T-cell (primary cell): Measurements from ENCODE around the gene PHF21A. TPM values are rescaled to one million over a fixed set of nuclear protein-coding genes. Genes with fewer than 3 reads are reported as not detected.

ENCODE experiments used
- ATAC-seq, 4 experiments: fragments of 200-7000 bp in 3 of 4; fragments of 150-1000 bp in 1 of 4; cut with Tn5 transposase; replicated peaks in 1 of 4; 1 replicate in 3 of 4; 2 replicates in 1 of 4; pipeline ENCODE4 v1.10.0; 2021; ENCODE audit warnings: moderate library complexity in 3 of 4, mild to moderate bottlenecking in 2 of 4, moderate number of reproducible peaks in 1 of 4
- CTCF ChIA-PET, 2 donors: fragments of 300-600 bp; sonication (Branson Sonifier 250); formaldehyde crosslinking; loops; one replicate each; lab custom pipeline; 2022; ENCODE audit warnings: antibody characterized with exemption in 2 of 2; lab: Charles Lee
- POLR2A ChIA-PET, 2 donors: fragments of 300-600 bp; sonication (Branson Sonifier 250); formaldehyde crosslinking; loops; one replicate each; lab custom pipeline; 2022; ENCODE audit warnings: antibody characterized with exemption in 2 of 2; lab: Charles Lee
- DNase-seq, 35 experiments: peaks; one replicate each; pipeline versions ENCODE4 v3.0.0 to v3.0.0-alpha.2; 2013 to 2023
- H3K27ac ChIP-seq: one replicate; pipeline ENCODE4 v1.5.1; 2013; ENCODE audit warnings: low read length
- H3K27me3 ChIP-seq, 2 experiments: replicated peaks in 1 of 2; 1 replicate in 1 of 2; 2 replicates in 1 of 2; pipeline versions ENCODE4 v1.6.1 to v1.7.0; 2013; ENCODE audit warnings: low read length in 1 of 2, mixed read lengths in 1 of 2; ENCODE audit not compliant: control insufficient read depth in 2 of 2, insufficient read depth in 2 of 2; ENCODE audit errors: extremely low read depth in 1 of 2
- H3K36me3 ChIP-seq, 2 donors: 1 replicate in 1 of 2; 2 replicates in 1 of 2; pipeline versions ENCODE4 v1.6.1 to v1.7.0; 2013; ENCODE audit warnings: low read length in 1 of 2; ENCODE audit not compliant: control insufficient read depth in 2 of 2, insufficient read depth in 1 of 2; ENCODE audit errors: extremely low read depth in 1 of 2
- H3K4me1 ChIP-seq, 2 experiments: 1 replicate in 1 of 2; 2 replicates in 1 of 2; pipeline versions ENCODE4 v1.6.1 to v1.7.0; 2013; ENCODE audit warnings: low read length in 2 of 2, mixed read lengths in 1 of 2; ENCODE audit not compliant: insufficient read depth in 2 of 2, control insufficient read depth in 1 of 2; ENCODE audit errors: extremely low read depth in 1 of 2
- H3K4me3 ChIP-seq, 2 donors: 1 replicate in 1 of 2; 2 replicates in 1 of 2; pipeline versions ENCODE4 v1.5.1 to v1.7.0; 2013; ENCODE audit warnings: mild to moderate bottlenecking in 2 of 2, low read length in 1 of 2, moderate library complexity in 1 of 2; ENCODE audit not compliant: control insufficient read depth in 1 of 2; ENCODE audit errors: extremely low read depth in 1 of 2
- H3K9me3 ChIP-seq: 2 replicates; pipeline ENCODE4 v1.7.0; 2013
- H3K27ac Mint-ChIP-seq, 2 donors: one replicate each; pipeline ENCODE4 v1.8.0; 2020 to 2021; ENCODE audit warnings: mild to moderate bottlenecking in 2 of 2, mixed read lengths in 2 of 2
- H3K27me3 Mint-ChIP-seq, 2 donors: one replicate each; pipeline ENCODE4 v1.8.0; 2021 to 2022; ENCODE audit warnings: mixed read lengths in 2 of 2
- H3K36me3 Mint-ChIP-seq: one replicate; pipeline ENCODE4 v1.8.0; 2021; ENCODE audit warnings: mixed read lengths
- H3K4me1 Mint-ChIP-seq, 3 donors: one replicate each; pipeline ENCODE4 v1.8.0; 2020 to 2022; ENCODE audit warnings: mixed read lengths in 3 of 3, mild to moderate bottlenecking in 1 of 3
- H3K4me3 Mint-ChIP-seq, 3 donors: one replicate each; pipeline ENCODE4 v1.8.0; 2020 to 2022; ENCODE audit warnings: mild to moderate bottlenecking in 3 of 3, mixed read lengths in 3 of 3, moderate library complexity in 3 of 3
- H3K9me3 Mint-ChIP-seq, 3 donors: one replicate each; pipeline ENCODE4 v1.8.0; 2020 to 2022; ENCODE audit warnings: mixed read lengths in 3 of 3
- WGBS: methylation state at CpG from one replicate; pipeline ENCODE4 v1.1.5; 2013; ENCODE audit warnings: missing lambda C conversion rate; ENCODE audit not compliant: insufficient coverage; 5-methylcytosine and 5-hydroxymethylcytosine counted together
- total RNA-seq, 35 experiments: library from RNA in 6 of 35; stranded (reverse) in 6 of 35; fragments of 120-200 nt in 1 of 35; gene quantifications; one replicate each; pipeline versions ENCODE4 v1.2.1 to v1.2.4 and lab custom pipeline; 2013 to 2026

Gene PHF21A
- total RNA-seq, 5 donors from 2014 or later (not counting 1 experiment from before 2014, with no cell fraction given): 45.5 to 82.9 (median 57.4) TPM

DNA sequence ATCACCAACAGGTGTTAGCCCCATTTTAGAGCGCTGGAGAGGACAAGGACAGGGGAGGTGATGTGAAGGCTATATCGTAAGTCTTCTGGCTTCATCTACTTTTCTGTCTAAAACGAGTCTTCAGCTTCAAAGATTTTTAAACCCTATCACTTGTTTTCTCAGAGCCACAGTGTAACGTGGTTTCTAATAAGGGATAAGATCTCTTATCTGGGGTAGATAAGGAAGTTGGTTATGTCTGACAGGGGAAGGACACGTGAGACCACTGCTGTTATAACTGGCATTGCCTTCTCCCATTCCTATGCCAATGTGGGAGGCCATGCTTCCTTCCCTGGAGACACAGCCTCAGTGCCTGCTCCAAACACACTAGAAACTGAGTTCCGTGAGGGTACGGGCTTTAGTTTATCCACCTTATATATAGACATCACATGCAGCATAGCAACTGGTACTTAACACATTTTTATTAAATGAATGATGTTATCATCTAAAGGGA lies 159.5 kb downstream of the PHF21A start:
- no peak for ATAC-seq
- Mint-ChIP-seq H3K4me3 (no peak overlapping the region), H3K27me3 (no peaks in the 10 kb centered on the region), H3K4me1 (peaks cover 0 to 6% (median 2%) of the 10 kb centered on the region in 3 donors), H3K36me3 (peaks cover 29% of the 10 kb centered on the region), H3K9me3 (no peaks in the 10 kb centered on the region), H3K27ac (no peak overlapping the region)
- H3K4me1 ChIP-seq: no peaks in the 10 kb centered on the region
- H3K27me3 ChIP-seq: no peaks in the 10 kb centered on the region
- H3K27ac ChIP-seq: no peak overlapping the region
- H3K9me3 ChIP-seq: no peaks in the 10 kb centered on the region
- 60% methylated on average over 1 of the region's 7 CpGs for WGBS
- H3K36me3 ChIP-seq: peaks cover 0 to 29% of the 10 kb centered on the region in 2 donors
- ChIA-PET POLR2A (no interaction called here), CTCF (interaction anchor here in 1 of 2 donors (0.5 to 0.9 kb wide), 2 partner anchors 10 to 1277 kb away, joined by 3 to 7 read pairs; no protein-coding TSS in a partner anchor)
- H3K4me3 ChIP-seq: no peak overlapping the region
- no peak for DNase-seq

DNA sequence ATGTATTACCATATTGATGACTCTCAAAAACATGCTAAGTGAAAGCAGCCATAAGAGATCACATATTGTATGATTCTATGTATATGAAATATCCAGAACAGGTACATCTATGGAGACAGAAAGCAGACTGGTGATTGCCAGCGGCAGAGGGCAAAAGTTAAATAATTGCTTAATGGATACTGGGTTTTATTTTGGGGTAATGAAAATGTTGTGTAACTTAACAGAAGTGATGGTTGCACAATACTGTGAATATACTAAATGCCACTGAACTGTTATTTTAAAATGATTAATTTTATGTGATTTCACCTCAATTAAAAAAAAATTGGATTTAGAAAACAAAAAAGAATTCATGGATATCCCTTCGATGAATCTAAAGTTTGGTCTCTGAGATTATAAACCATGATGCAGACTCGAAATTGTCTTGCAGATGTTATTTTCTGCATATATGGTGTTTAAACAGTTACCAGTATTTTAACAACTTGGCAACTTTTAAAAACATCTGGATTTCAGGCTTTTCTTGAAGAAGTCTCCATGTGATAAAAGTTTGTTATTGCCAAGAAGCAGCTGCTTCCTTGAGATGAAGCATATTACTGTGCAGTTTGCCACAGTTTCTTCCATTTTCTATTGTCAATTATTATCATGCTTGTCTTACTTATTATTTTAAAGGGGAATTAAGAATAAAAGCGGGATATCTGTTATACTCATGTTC lies 160.7 kb downstream of the PHF21A start:
- DNase-seq: no peak
- Histone ChIP-seq H3K27me3 (no peaks in the 10 kb centered on the region), H3K27ac (no peak overlapping the region), H3K36me3 (peaks cover 0 to 32% of the 10 kb centered on the region in 2 donors), H3K9me3 (no peaks in the 10 kb centered on the region), H3K4me3 (no peak overlapping the region), H3K4me1 (no peaks in the 10 kb centered on the region)
- Mint-ChIP-seq H3K36me3 (peaks cover 38% of the 10 kb centered on the region), H3K4me1 (peaks cover 0 to 6% (median 2%) of the 10 kb centered on the region in 3 donors), H3K27ac (no peak overlapping the region), H3K9me3 (no peaks in the 10 kb centered on the region), H3K27me3 (no peaks in the 10 kb centered on the region), H3K4me3 (no peak overlapping the region)
- POLR2A ChIA-PET: no interaction called here
- WGBS: no CpG with 5 or more reads among the region's 4 CpGs
- CTCF ChIA-PET: interaction anchor here in 1 of 2 donors (0.9 kb wide), 1 partner anchor 9 kb away, joined by 7 read pairs; no protein-coding TSS in a partner anchor
- no peak for ATAC-seq

DNA sequence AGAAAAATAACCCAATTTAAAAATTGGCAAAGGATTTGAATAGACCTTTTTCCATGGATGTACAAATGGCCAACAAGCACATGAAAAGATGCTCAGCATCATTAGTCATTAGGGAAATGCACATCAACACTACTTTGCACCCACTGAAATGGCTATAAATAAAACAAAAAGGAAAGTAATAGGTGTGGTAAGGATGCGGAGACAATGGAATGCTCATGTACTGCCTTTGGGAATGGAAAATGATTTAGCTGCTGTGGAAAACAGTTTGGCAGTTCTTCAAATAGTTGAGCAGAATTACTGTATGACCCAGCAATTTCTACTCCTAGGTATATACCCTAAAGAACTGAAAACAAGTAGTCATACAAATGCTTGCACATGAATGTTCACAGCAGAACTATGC lies 161.4 kb downstream of the PHF21A start:
- no peaks in the 10 kb centered on the region for H3K9me3 ChIP-seq
- CTCF ChIA-PET: interaction anchor here (0.6 to 1.5 kb wide), 2 partner anchors 46 to 1495 kb away, joined by 4 to 5 read pairs; no protein-coding TSS in a partner anchor
- Mint-ChIP-seq H3K27ac (no peak overlapping the region), H3K4me3 (no peak overlapping the region), H3K27me3 (no peaks in the 10 kb centered on the region), H3K9me3 (no peaks in the 10 kb centered on the region), H3K36me3 (peaks cover 45% of the 10 kb centered on the region), H3K4me1 (peaks cover 0 to 6% (median 2%) of the 10 kb centered on the region in 3 donors)
- ATAC-seq (no peak), DNase-seq (no peak)
- no peak overlapping the region for H3K27ac ChIP-seq
- no peaks in the 10 kb centered on the region for H3K27me3 ChIP-seq
- peaks cover 0 to 28% of the 10 kb centered on the region in 2 donors for H3K36me3 ChIP-seq
- POLR2A ChIA-PET: interaction anchor here in 1 of 2 donors (0.6 kb wide), 1 partner anchor 13 kb away, joined by 3 read pairs; no protein-coding TSS in a partner anchor
- no CpG with 5 or more reads among the region's 1 CpG for WGBS
- no peak overlapping the region for H3K4me3 ChIP-seq
- no peaks in the 10 kb centered on the region for H3K4me1 ChIP-seq

DNA sequence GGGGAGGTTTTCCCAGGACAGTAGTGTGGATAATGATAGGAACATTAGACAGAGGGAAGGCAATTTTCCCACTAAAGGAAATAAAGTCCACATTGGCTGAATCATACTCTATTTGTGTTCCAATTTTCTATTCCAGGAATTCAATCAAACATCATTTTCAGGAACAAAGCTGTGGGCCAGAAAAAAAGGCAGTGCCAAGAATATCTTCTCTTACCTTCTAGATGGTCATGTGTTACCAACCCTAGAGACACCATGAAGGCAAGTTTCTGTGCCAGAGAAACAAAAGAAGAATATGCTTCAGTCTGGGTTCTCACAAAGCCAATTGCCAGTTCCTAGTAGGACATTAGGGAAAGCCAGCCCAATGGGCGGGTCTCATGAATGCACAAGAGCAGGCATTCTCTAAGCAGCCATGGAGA lies 171.3 kb downstream of the PHF21A start:
- ATAC-seq (no peak), DNase-seq (no peak)
- Mint-ChIP-seq H3K27ac (no peak overlapping the region), H3K27me3 (no peaks in the 10 kb centered on the region), H3K36me3 (peaks cover 62% of the 10 kb centered on the region), H3K4me1 (no peaks in the 10 kb centered on the region), H3K4me3 (no peak overlapping the region), H3K9me3 (no peaks in the 10 kb centered on the region)
- Histone ChIP-seq H3K27me3 (no peaks in the 10 kb centered on the region), H3K9me3 (no peaks in the 10 kb centered on the region), H3K4me1 (no peaks in the 10 kb centered on the region), H3K36me3 (peaks cover 5 to 77% of the 10 kb centered on the region in 2 donors), H3K4me3 (no peak overlapping the region), H3K27ac (no peak overlapping the region)
- POLR2A ChIA-PET: no interaction called here
- CTCF ChIA-PET: interaction anchor here (0.7 to 1.6 kb wide), 2 partner anchors 15 to 19 kb away, joined by 3 to 10 read pairs; no protein-coding TSS in a partner anchor
- WGBS: 100% methylated on average over 1 of the region's 1 CpG

DNA sequence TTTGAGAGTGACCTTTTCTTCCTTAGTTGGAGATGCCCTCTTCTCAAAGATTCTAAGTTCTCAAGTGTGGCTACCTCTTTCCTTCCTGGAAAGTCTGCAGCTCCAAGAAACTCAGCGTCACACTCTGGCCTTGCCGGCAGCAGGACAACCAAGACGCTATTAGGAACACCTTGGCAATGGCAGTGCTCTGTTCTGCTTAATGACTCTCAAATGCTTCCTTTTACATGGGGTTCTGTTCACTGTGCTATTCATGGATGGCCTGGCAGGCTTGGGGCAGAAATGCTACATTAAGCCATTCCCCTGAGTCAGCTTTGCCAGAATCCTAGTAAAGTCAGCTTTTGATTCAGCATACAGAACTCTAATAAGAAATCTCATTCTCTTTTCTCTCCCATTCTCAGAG lies 172.9 kb downstream of the PHF21A start:
- no peaks in the 10 kb centered on the region for H3K9me3 ChIP-seq
- WGBS: 100% methylated on average over 3 of the region's 3 CpGs
- H3K36me3 ChIP-seq: peaks cover 5 to 88% of the 10 kb centered on the region in 2 donors
- no peak overlapping the region for H3K4me3 Mint-ChIP-seq
- CTCF ChIA-PET: no interaction called here
- no peak overlapping the region for H3K27ac Mint-ChIP-seq
- no peak for ATAC-seq
- no peaks in the 10 kb centered on the region for H3K4me1 Mint-ChIP-seq
- H3K9me3 Mint-ChIP-seq: no peaks in the 10 kb centered on the region
- no peaks in the 10 kb centered on the region for H3K4me1 ChIP-seq
- H3K36me3 Mint-ChIP-seq: peaks cover 73% of the 10 kb centered on the region
- H3K27ac ChIP-seq: no peak overlapping the region
- H3K27me3 Mint-ChIP-seq: no peaks in the 10 kb centered on the region
- POLR2A ChIA-PET: no interaction called here
- no peak overlapping the region for H3K4me3 ChIP-seq
- no peaks in the 10 kb centered on the region for H3K27me3 ChIP-seq
- no peak for DNase-seq

DNA sequence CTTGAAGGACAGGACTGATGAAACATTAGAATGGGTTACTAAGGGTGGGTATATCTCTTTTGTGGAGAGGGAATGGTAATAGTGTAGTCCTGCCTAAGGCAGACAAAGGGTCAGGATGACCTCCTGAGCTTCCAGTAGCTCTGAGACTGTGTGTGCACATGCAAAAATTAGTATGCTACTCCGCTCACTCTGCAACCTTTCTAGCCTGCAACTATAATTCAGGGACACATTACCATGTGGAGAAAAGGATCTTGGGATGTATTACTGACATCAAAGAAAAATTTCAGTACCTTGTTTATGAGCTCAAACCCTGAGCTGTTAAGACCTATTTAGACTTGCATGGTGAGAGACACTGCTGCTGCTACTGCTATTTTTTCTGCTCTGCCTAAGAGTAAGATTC lies 173.4 kb downstream of the PHF21A start:
- Histone ChIP-seq H3K9me3 (no peaks in the 10 kb centered on the region), H3K4me3 (no peak overlapping the region), H3K27me3 (no peaks in the 10 kb centered on the region), H3K27ac (no peak overlapping the region), H3K36me3 (peaks cover 8 to 85% of the 10 kb centered on the region in 2 donors), H3K4me1 (no peaks in the 10 kb centered on the region)
- no peak for DNase-seq
- no CpG with 5 or more reads among the region's 1 CpG for WGBS
- Mint-ChIP-seq H3K9me3 (no peaks in the 10 kb centered on the region), H3K27ac (no peak overlapping the region), H3K4me1 (no peaks in the 10 kb centered on the region), H3K36me3 (peaks cover 69% of the 10 kb centered on the region), H3K27me3 (no peaks in the 10 kb centered on the region), H3K4me3 (no peak overlapping the region)
- ATAC-seq: no peak
- ChIA-PET CTCF (no interaction called here), POLR2A (no interaction called here)
